Activated CD8-positive, alpha-beta memory T cell treated with anti-CD3 and anti-CD28 coated beads, Interleukin-2, amount 50 U/mL, for 48 hours (primary cell): ENCODE data around the gene SREK1IP1.

Experiments
- DNase-seq: peaks from one replicate; pipeline ENCODE4 v3.0.0-alpha.2; 2020

The SREK1IP1 gene

DNA sequence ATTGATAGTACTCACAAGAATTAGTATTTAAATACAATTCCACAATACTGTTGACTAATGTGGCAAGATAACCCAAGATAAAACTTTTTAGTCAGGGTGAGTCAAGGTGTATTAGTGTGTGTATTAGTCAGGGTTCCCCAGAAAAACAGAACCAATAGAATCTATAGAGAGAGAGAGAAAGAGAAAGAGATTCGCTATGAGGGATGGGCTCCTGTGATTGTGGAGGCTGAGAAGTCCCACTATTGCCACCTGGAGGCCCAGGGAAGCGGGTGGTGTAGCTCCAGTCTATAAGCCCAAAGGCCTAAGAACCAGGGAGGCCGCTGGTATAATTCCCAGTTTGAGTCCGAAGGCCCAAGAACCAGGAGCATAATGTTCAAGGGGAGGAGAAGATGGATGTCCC, 88.2 kb downstream of the SREK1IP1 start:
- no peak for DNase-seq

DNA sequence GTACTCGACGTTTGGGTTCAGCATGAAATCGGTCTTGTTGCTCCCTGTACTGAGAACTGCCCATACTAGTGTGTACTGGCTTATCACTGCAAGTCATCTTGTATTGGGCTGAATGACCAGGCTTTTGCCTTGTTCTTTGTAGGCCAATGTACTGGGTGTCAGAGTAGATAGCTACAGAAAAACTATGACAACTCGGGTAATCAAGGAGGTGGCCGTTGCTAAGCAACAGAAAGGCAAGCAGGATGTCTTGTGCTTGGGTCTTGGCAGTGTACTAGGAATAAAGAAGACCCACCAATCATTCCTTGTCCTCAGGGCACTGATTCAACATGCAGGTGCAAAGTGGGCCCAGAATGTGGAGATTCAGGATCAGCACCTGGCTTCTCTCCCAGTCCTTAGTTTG, 90.1 kb downstream of the SREK1IP1 start:
- DNase-seq = no peak

DNA sequence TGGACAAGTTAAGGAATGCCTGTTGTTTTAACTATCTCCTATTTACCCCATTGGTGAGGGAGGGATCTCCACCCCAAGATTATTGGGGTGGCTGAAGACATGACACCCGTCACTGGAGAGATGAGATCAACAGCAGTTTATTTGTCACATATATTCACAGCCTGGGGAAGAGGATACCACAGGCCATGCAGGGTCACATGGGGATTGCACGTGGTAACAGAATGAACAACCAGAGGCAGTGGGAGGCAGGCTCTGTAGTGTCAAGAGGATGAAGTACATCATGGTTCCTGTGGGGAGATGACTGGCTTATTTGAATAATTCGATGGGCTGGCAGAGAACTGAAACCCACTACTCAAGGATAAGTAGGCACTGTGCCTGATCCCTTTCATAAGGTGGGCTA, 96.8 kb downstream of the SREK1IP1 start:
- no peak for DNase-seq

DNA sequence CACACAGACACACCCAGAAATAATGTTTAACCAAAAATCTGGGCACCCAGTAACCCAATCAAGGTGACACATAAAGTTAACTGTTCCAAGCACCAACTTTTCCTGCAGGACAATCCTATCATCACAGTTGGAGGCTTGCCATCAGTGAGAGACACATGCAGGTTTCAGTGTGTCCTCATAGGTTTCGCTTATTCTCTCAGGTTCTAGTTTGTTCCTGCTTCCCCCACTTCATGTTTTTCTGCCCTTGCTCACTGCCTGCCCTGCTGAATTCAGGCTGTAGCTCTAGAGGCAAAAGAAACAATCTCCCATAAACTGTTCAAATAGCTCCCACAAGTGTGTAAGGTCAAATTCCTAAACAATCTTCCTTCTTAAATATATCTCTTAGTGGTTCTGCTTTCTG, 98.2 kb downstream of the SREK1IP1 start:
- DNase-seq = no peak
